Measurements from ENCODE around the gene CPSF4L.

Gene CPSF4L

DNA sequence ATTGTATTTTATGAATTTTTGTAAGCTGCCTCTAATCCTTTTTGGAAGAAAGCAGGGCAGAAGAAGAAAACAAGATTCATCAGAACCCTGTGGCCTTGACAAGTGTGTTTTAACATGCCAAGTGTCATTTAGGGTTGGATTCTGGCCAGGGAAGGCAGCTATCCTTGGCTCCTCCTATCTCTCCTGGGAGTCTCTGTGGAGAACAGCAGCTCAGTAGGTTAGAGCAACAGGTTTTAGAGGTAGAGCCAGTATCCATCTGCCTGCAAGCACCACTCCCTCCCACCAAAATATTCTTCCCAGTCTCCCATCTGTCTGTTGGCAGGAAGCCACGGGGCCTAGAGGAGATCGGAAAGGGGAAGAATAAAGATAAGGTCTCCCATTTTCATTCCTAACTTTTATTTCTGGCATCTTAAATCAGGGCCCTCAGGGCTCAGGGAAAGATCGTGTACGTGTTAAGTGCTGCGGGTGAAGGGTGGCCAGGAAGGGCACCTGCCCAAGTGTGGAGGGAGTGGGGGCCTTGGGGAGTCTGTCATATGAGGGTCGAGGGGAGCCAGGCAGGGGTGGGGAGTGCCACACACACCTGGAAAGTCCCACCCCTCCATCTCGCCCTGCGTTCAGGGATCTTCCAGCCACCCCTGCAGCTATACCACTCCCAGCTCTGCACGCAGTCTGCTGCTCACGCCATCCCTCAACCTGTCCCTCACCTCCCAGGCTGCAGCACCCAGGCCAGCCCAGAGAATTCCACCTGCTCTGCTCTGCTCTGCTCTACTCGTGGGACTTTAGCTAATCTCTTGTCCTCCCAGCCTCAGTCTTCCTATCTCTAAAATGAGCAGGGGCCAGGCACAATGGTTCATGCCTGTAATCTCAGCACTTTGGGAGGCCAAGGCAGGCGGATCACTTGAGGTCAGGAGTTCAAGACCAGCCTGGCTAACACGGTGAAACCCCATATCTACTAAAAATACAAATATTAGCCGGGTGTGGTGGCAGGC, 17.1 kb upstream of the CPSF4L start:
- no peak overlapping the region for H3K4me3 ChIP-seq (ENCODE audit: control insufficient read depth, low read depth, low read length)
- TF ChIP-seq, protein P1, sequence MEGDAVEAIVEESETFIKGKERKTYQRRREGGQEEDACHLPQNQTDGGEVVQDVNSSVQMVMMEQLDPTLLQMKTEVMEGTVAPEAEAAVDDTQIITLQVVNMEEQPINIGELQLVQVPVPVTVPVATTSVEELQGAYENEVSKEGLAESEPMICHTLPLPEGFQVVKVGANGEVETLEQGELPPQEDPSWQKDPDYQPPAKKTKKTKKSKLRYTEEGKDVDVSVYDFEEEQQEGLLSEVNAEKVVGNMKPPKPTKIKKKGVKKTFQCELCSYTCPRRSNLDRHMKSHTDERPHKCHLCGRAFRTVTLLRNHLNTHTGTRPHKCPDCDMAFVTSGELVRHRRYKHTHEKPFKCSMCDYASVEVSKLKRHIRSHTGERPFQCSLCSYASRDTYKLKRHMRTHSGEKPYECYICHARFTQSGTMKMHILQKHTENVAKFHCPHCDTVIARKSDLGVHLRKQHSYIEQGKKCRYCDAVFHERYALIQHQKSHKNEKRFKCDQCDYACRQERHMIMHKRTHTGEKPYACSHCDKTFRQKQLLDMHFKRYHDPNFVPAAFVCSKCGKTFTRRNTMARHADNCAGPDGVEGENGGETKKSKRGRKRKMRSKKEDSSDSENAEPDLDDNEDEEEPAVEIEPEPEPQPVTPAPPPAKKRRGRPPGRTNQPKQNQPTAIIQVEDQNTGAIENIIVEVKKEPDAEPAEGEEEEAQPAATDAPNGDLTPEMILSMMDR (IDR thresholded peaks at IDR 0.05; ENCODE audit: control insufficient read depth, insufficient read depth, low read depth, low read length, missing control alignments) = no peak
- DNase-seq (ENCODE audit: low read depth) = no peak

DNA sequence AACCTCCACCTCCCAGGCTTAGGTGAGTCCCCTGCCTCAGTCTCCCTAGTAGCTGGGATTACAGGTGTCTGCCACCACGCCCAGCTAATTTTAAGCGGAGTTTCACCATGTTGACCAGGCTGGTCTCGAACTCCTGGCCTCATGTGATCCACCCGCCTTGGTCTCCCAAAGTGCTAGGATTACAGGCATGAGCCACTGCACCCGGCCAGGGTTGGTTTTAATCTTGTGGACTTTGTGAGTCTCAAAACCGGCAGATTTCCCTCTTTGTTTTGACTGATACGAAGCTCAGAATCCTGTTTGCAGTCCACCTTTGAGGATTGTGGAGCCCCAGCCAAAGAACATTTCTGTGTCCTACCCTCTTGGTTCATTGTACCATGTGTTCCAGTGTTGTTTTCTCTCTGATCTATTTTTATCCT, 16.4 kb upstream of the CPSF4L start:
- DNase-seq (ENCODE audit: low read depth) = no peak
- TF ChIP-seq, protein P1 (IDR thresholded peaks at IDR 0.05; ENCODE audit: control insufficient read depth, insufficient read depth, low read depth, low read length, missing control alignments) = no peak
- H3K4me3 ChIP-seq (ENCODE audit: control insufficient read depth, low read depth, low read length) = no peak overlapping the region

DNA sequence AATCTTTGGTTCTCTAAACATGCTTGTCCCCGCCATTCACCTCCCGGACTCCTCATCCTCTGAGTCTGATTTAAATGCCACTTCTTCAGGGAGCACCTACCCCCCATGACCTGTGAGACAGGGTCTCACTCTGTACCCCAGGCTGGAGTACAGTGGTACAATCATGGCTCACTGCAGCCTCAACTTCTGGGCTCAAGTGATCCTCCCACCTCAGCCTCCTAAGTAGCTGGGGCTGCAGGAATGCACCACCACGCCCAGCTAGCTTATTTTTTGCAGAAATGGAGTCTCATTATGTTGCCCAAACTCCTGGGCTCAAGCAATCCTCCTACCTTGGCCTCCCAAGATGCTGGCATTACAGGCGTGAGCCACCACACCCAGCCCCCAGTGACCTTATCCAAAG, 12.8 kb upstream of the CPSF4L start:
- TF ChIP-seq, protein P1 (IDR thresholded peaks at IDR 0.05; ENCODE audit: control insufficient read depth, insufficient read depth, low read depth, low read length, missing control alignments) = no peak
- no peak for DNase-seq (ENCODE audit: low read depth)
- no peak overlapping the region for H3K4me3 ChIP-seq (ENCODE audit: control insufficient read depth, low read depth, low read length)

DNA sequence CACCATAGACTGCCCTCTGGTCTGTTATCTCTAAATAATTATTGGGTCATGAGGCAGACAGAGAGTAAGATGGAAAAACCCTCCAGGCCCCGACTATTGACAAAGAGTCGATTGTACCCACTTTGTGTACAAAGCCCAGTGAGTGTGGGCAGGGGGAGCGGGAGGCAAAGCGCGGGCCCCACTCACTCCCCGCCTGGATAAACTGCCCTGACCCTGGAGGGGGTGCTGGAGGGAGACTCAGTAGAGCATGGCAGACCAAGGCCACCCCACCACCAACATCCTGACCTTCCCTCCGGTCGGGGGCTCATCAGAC, 11.2 kb upstream of the CPSF4L start:
- TF ChIP-seq, protein P1 (IDR thresholded peaks at IDR 0.05; ENCODE audit: control insufficient read depth, insufficient read depth, low read depth, low read length, missing control alignments) = no peak
- DNase-seq (ENCODE audit: low read depth) = no peak
- H3K4me3 ChIP-seq (ENCODE audit: control insufficient read depth, low read depth, low read length) = no peak overlapping the region

DNA sequence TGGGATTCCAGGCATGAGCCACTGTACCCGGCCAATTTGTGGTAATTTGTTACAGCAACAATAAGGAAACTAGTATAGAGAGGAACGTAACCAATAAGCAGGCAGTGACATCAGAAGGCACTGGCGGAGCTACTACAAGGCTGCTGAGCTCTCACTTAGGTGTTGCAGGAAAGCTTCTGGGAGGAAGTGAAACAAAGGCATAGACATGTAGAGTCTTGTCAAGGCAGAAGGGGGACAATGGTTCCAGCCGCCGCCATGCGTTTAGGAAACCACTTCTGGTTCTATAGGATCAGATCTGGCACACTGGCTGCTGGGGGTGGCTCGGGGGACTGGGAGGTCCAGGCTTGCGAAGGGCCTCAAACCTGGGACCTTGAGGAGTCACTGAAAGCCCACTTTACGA, 9.4 kb upstream of the CPSF4L start:
- DNase-seq (ENCODE audit: low read depth) = no peak
- TF ChIP-seq, protein P1 (IDR thresholded peaks at IDR 0.05; ENCODE audit: control insufficient read depth, insufficient read depth, low read depth, low read length, missing control alignments) = no peak
- no peak overlapping the region for H3K4me3 ChIP-seq (ENCODE audit: control insufficient read depth, low read depth, low read length)

DNA sequence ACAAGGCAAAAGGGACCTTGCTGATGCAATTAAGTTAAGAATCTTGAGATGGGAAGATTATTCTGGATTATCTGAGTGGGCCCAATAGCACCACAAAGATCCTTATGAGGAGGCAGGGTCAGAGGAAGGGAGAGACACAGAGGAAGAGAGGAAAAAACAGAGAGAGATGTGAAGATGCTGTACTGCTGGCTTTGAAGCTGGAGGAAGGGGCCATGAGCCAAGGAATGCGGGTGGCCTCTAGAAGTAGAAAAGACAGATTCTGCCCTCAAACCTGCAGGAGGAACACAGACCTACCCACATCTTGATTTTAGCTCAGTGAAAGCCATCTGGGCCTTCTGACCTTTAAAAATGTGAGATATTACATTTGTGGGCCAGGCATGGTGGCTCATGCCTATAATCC, 8.1 kb upstream of the CPSF4L start:
- H3K4me3 ChIP-seq (ENCODE audit: control insufficient read depth, low read depth, low read length) = no peak overlapping the region
- TF ChIP-seq, protein P1 (IDR thresholded peaks at IDR 0.05; ENCODE audit: control insufficient read depth, insufficient read depth, low read depth, low read length, missing control alignments) = no peak
- no peak for DNase-seq (ENCODE audit: low read depth)
